Ectodermal cell (in vitro differentiated cells): ENCODE measurements around the gene STRC.
"Not testable (repeated sequence)": the region's sequence is repeated elsewhere in the genome, so short reads cannot be mapped to it uniquely, and the experiment has no call there.

ENCODE experiments used
- H3K27ac ChIP-seq: 2 replicates; pipeline ENCODE4 v1.7.0; 2013; ENCODE audit warnings: mild to moderate bottlenecking, low read depth, low read length; ENCODE audit not compliant: insufficient read depth, poor library complexity, severe bottlenecking
- H3K27me3 ChIP-seq: 2 replicates; pipeline ENCODE4 v1.7.0; 2013; ENCODE audit warnings: mild to moderate bottlenecking, low read length; ENCODE audit not compliant: insufficient read depth, control insufficient read depth, poor library complexity, severe bottlenecking
- H3K36me3 ChIP-seq: one replicate; pipeline ENCODE4 v1.7.0; 2013; ENCODE audit warnings: low read length; ENCODE audit not compliant: control insufficient read depth, insufficient read depth
- H3K4me1 ChIP-seq: one replicate; pipeline ENCODE4 v1.7.0; 2013; ENCODE audit warnings: low read length; ENCODE audit not compliant: control insufficient read depth, insufficient read depth
- H3K4me3 ChIP-seq: 2 replicates; pipeline ENCODE4 v1.7.0; 2013; ENCODE audit warnings: low read depth, low read length, control low read depth; ENCODE audit not compliant: insufficient read depth
- H3K9me3 ChIP-seq: 2 replicates; pipeline ENCODE4 v1.7.0; 2013; ENCODE audit warnings: mild to moderate bottlenecking, low read length, moderate library complexity; ENCODE audit not compliant: control insufficient read depth
- WGBS, 2 experiments: methylation state at CpG; one replicate each; pipeline ENCODE4 v1.1.7; 2013; ENCODE audit warnings: missing lambda C conversion rate in 2 of 2; 5-methylcytosine and 5-hydroxymethylcytosine counted together

STRC gene

DNA sequence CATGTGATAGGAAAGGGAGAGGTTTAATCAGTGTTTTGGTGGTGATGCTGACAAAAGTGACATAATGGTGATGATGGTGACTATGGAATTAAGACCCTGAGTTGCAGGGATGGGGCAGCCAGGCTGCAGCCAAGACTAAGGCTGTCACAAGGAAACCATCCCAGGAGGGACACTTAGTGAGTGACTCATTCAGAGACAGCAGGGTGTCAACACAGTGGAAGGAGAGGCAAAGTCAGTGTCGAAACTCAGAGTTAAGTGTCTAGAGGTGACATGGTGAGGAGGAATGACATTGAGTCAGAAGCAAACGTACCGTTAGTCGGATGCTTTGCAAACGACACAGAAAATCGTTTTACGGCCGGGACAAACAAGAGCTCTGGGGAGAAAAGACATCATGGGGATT, 54.8 kb downstream of the STRC start:
- not testable (repeated sequence) for H3K27ac ChIP-seq, H3K4me3 ChIP-seq, H3K36me3 ChIP-seq, H3K27me3 ChIP-seq, H3K9me3 ChIP-seq, H3K4me1 ChIP-seq
- no CpG with 5 or more reads among the region's 8 CpGs for WGBS, 2 experiments

DNA sequence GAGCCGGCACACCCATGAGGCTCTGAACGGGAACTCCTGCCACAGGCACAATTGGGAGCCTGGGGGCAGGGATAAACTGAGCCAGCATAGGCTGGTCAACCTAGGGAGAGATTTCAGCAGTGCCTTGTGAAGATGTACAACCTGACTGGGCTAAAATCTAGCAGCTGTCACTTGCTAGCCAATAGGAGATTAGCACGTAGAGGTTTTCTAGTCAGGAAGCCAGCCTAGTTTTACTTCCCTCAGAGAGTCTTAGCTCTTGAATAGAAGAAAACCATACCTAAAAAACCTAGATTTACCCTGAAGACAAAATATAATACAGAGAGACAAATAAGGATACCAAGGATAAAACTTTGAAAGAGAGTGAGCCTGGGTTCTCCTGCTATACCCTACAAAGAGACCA, 55.8 kb downstream of the STRC start:
- not testable (repeated sequence) for H3K9me3 ChIP-seq, H3K27ac ChIP-seq, H3K4me3 ChIP-seq, H3K4me1 ChIP-seq, H3K27me3 ChIP-seq, H3K36me3 ChIP-seq
- 100% methylated on average over 2 of the region's 3 CpGs; no CpG with 5 or more reads in 1 of the 2 experiments for WGBS, 2 experiments

DNA sequence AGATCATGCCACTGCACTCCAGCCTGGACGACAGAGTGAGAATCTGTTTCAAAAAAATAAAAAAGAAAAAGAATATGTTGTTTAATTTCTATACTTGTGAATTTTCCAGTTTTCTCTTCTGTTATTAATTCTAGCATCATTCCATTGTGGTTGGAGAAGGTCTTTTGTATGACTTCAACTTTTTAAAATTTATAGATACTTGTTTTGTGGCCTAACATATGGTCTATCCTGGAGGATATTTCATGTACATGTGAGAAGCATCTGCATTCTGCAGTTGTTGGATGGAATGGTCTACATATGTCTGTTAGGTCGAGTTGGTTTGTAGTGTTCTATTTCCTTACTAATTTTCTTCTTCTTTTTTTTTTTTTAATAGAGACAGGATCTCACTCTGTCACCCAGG, 65.6 kb downstream of the STRC start:
- H3K27me3 ChIP-seq, result no peaks in the 10 kb centered on the region
- WGBS, 2 experiments, result 82 to 100% methylated on average over 1 of the region's 2 CpGs
- H3K27ac ChIP-seq, result no peak overlapping the region
- no peaks in the 10 kb centered on the region for H3K36me3 ChIP-seq
- H3K9me3 ChIP-seq, result no peaks in the 10 kb centered on the region
- H3K4me1 ChIP-seq, result no peaks in the 10 kb centered on the region
- no peak overlapping the region for H3K4me3 ChIP-seq

DNA sequence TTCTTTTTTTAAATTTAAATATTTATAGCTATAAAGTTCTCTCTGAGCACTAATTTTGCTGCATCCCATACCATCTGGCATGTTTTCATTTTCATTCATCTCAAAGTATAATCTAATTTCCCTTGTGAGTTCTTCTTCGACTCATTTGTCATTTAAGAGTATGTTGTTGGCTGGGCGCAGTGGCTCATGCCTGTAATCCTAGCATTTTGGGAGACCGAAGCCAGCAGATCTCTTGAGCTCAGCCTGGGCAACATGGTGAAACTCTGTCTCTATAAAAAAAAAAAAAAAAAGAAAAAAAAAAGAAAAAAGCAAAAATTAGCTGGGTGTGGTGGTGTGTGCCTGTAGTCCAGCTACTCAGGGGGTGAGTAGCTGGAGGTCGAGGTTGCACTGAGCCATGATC, 66.3 kb downstream of the STRC start:
- Histone ChIP-seq H3K27me3 (no peaks in the 10 kb centered on the region), H3K27ac (no peak overlapping the region), H3K36me3 (no peaks in the 10 kb centered on the region), H3K9me3 (no peaks in the 10 kb centered on the region), H3K4me3 (no peak overlapping the region), H3K4me1 (no peaks in the 10 kb centered on the region)
- 97% methylated on average over 4 of the region's 4 CpGs for WGBS, 2 experiments

DNA sequence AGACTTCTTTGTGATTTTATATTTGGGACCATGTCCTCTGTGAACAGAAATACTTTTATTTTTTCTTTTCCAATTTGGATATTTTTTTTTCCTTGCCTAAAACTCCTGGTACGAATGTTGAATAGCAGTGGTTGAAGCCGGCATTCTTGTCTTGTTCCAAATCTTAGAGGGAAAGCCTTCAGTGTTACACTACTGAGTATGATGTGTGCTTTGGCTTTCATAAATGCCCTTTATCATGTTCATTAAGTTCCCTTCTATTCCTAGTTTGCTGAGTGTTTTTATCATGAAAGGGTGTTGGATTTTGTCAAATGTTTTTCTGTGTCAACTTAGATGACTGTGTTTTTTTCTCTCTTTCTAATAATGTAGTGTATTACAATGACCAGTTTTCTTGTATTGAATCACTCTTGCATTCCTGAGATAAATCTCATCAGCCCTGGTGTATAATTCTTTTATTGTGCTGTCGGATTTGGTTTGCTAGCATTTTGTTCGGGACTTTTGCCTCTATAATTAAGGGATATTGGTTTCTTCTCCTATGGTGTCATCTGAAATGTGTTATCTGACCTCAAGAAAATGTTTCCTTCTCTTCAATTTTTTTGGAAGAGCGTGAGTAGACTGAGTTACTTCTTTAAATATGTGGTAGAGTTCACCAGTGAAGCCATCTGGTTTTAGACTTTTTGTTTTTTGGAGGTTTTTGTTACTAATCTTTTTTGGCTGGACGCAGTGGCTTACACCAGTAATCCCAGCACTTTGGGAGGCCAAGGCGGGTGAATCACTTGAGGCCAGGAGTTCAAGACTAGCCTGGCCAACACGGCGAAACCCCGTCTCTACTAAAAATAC, 67.9 kb downstream of the STRC start:
- Histone ChIP-seq H3K27me3 (no peaks in the 10 kb centered on the region), H3K4me3 (no peak overlapping the region), H3K9me3 (no peaks in the 10 kb centered on the region), H3K4me1 (no peaks in the 10 kb centered on the region), H3K27ac (no peak overlapping the region), H3K36me3 (no peaks in the 10 kb centered on the region)
- 81 to 86% methylated on average over 10 of the region's 10 CpGs for WGBS, 2 experiments
